HepG2 (cell line): ENCODE measurements around the gene MRPL28. TPM values are rescaled to one million over a fixed set of nuclear protein-coding genes. Genes with fewer than 3 reads are reported as not detected.

Source experiments
- ARNTL ChIP-seq: sonication (generic); formaldehyde crosslinking; IDR thresholded peaks from 2 replicates; pipeline ENCODE4 v1.4.0; 2020; ENCODE audit warnings: mild to moderate bottlenecking, missing genetic modification reagents
- CTCF ChIP-seq: sonication (generic); formaldehyde crosslinking; IDR thresholded peaks from 2 replicates; pipeline ENCODE4 v1.5.0; 2020; ENCODE audit warnings: mild to moderate bottlenecking, missing genetic modification reagents, moderate library complexity
- FOXP1 ChIP-seq, 2 experiments: fragments of 450-650 bp in 1 of 2; IDR thresholded peaks; 2 replicates each; pipeline ENCODE4 v1.6.1; 2017 to 2018; ENCODE audit warnings: antibody characterized with exemption in 1 of 2
- HCFC1 ChIP-seq: fragments of 150-350 bp; IDR thresholded peaks from 2 replicates; pipeline ENCODE4 v1.6.1; 2014; ENCODE audit warnings: low read depth, low read length
- KMT2B ChIP-seq: IDR thresholded peaks from 2 replicates; pipeline ENCODE4 v1.6.1; 2016; ENCODE audit warnings: missing genetic modification reagents, missing compliant biosample characterization
- MXD4 ChIP-seq: IDR thresholded peaks from 2 replicates; pipeline ENCODE4 v1.6.1; 2016; ENCODE audit warnings: mild to moderate bottlenecking, missing biosample characterization, missing genetic modification reagents
- NFAT5 ChIP-seq: sonication (generic); formaldehyde crosslinking; IDR thresholded peaks from 2 replicates; pipeline ENCODE4 v1.4.0; 2020; ENCODE audit warnings: missing genetic modification reagents
- RARA ChIP-seq: IDR thresholded peaks from 2 replicates; pipeline ENCODE4 v1.6.1; 2016; ENCODE audit warnings: missing genetic modification reagents, missing compliant biosample characterization
- RFXAP ChIP-seq: sonication (generic); formaldehyde crosslinking; IDR thresholded peaks from 2 replicates; pipeline ENCODE4 v1.4.0; 2020; ENCODE audit warnings: missing genetic modification reagents, borderline replicate concordance
- SP2 ChIP-seq: sonication (generic); formaldehyde crosslinking; IDR thresholded peaks from 2 replicates; pipeline ENCODE4 v1.5.1; 2020; ENCODE audit warnings: mild to moderate bottlenecking, missing genetic modification reagents
- SRSF1 ChIP-seq: fragments of 200-400 bp; formaldehyde crosslinking; optimal IDR thresholded peaks from 2 replicates; pipeline ENCODE3; 2017; ENCODE audit warnings: mild to moderate bottlenecking, low read depth, low read length, moderate library complexity
- ZBTB20 ChIP-seq: sonication (generic); formaldehyde crosslinking; IDR thresholded peaks from 2 replicates; pipeline ENCODE4 v1.8.1; 2023; ENCODE audit warnings: missing genetic modification reagents, low read depth, mild to moderate bottlenecking, borderline replicate concordance
- ZNF512B ChIP-seq: sonication (generic); formaldehyde crosslinking; IDR thresholded peaks from 2 replicates; pipeline ENCODE4 v1.5.1; 2020; ENCODE audit warnings: missing genetic modification reagents, mild to moderate bottlenecking, borderline replicate concordance
- ZSCAN20 ChIP-seq: sonication (generic); formaldehyde crosslinking; IDR thresholded peaks from 2 replicates; pipeline ENCODE4 v1.4.0; 2020; ENCODE audit warnings: missing genetic modification reagents, mild to moderate bottlenecking, borderline replicate concordance
- ZXDC ChIP-seq: sonication (generic); formaldehyde crosslinking; IDR thresholded peaks from 2 replicates; pipeline ENCODE4 v1.5.0; 2020; ENCODE audit warnings: mild to moderate bottlenecking, missing genetic modification reagents
- polyA plus RNA-seq, 8 experiments: library from polyadenylated mRNA; depleted of rRNA in 3 of 8; stranded (reverse) in 7 of 8; unstranded in 1 of 8; fragments of >200 nt; fragmentation: Illumina TruSeq in 4 of 8; extraction: Trizol in 4 of 8; gene quantifications; 2 replicates each; pipeline versions ENCODE4 v1.2.1 to v1.2.3, GENCODE V29; 2011 to 2016; ENCODE audit warnings: low read depth in 4 of 8, missing spikeins in 1 of 8, mixed read lengths in 1 of 8; ENCODE audit not compliant: insufficient read depth in 1 of 8
- total RNA-seq, 5 experiments: library from RNA; depleted of rRNA; stranded (reverse); fragments of >200 nt; fragmentation: Illumina TruSeq; extraction: Trizol; gene quantifications; 2 replicates each; pipeline ENCODE4 v1.2.3, GENCODE V29; 2016; ENCODE audit warnings: low read depth in 1 of 5

MRPL28 gene
- total and polyA plus RNA-seq, 2 of the 13 experiments (the other 11 are each of a cell fraction or from before 2014, with no cell fraction given), result 114 to 135 TPM

GRCh38 chr16:361872-362701 lies 8.3 kb downstream of the MRPL28 start (continued):
- TF ChIP-seq ZNF512B (CRISPR knock-in tag) (peak; percentile 52; the same call in 1 of the 2 replicates), SP2 (CRISPR knock-in tag) (no peak), ZBTB20 (CRISPR knock-in tag) (no peak), ZXDC (CRISPR knock-in tag) (no peak), NFAT5 (CRISPR knock-in tag) (no peak), FOXP1 (IDR thresholded peaks at IDR 0.05) (no peak), FOXP1 (CRISPR knock-in tag; IDR thresholded peaks at IDR 0.05) (peak; percentile 39; the same call in 1 of the 2 replicates), RARA (peak; percentile 52), KMT2B (CRISPR knock-in tag) (peak; percentile 77), ZSCAN20 (no peak), MXD4 (CRISPR knock-in tag) (0 out of 2 replicates have a peak, but pooled peaks have one; percentile 45), ARNTL (CRISPR knock-in tag) (peak; percentile 87), SRSF1 (no peak), HCFC1 (0 out of 2 replicates have a peak, but pooled peaks have one; percentile 13), CTCF (CRISPR knock-in tag) (peak; percentile 98), RFXAP (CRISPR knock-in tag) (no peak; the same call in 1 of the 2 replicates)
